Measurements from ENCODE around the gene PDE5A.
A peak's percentile ranks its signal among the peaks of the same experiment; 100 is the strongest.
"Not testable (repeated sequence)": the region's sequence is repeated elsewhere in the genome, so short reads cannot be mapped to it uniquely, and the experiment has no call there.

PDE5A gene

GRCh38 chr4:119517361-119518229, 111.0 kb downstream of the PDE5A start:
- DNase-seq, result no peak

GRCh38 chr4:119512398-119512797, 116.2 kb downstream of the PDE5A start:
- DNase-seq, result no peak

GRCh38 chr4:119510395-119511149, 118.0 kb downstream of the PDE5A start:
- no peak for DNase-seq

GRCh38 chr4:119508281-119508680, 120.3 kb downstream of the PDE5A start:
- no peak for DNase-seq

- DNase-seq, result no peak
Observed at GRCh38 chr4:119506806-119507205, 121.8 kb downstream of the PDE5A start.

GRCh38 chr4:119504616-119505015, 124.0 kb downstream of the PDE5A start:
- DNase-seq, result no peak

GRCh38 chr4:119501740-119502139, 126.9 kb downstream of the PDE5A start:
- no peak for DNase-seq

GRCh38 chr4:119498527-119498926, 130.1 kb downstream of the PDE5A start:
- DNase-seq, result no peak

- peak; percentile 16 to 25 for DNase-seq
Observed at GRCh38 chr4:119493886-119494285, 134.7 kb downstream of the PDE5A start.

GRCh38 chr4:119493419-119493818, 135.2 kb downstream of the PDE5A start:
- no peak for DNase-seq

GRCh38 chr4:119490335-119490734, 138.3 kb downstream of the PDE5A start:
- DNase-seq, result no peak

GRCh38 chr4:119489305-119489704, 139.3 kb downstream of the PDE5A start:
- no peak for DNase-seq

GRCh38 chr4:119480331-119480730, 148.3 kb downstream of the PDE5A start:
- DNase-seq, result no peak

- DNase-seq, result no peak
Observed at GRCh38 chr4:119479835-119480234, 148.8 kb downstream of the PDE5A start.

- DNase-seq, result no peak
Observed at GRCh38 chr4:119479180-119479808, 149.3 kb downstream of the PDE5A start.

- no peak for DNase-seq
Observed at GRCh38 chr4:119478446-119479179, 150.0 kb downstream of the PDE5A start.

- DNase-seq, result no peak
Observed at GRCh38 chr4:119477412-119478053, 151.1 kb downstream of the PDE5A start.

GRCh38 chr4:119471259-119471658, 157.3 kb downstream of the PDE5A start:
- DNase-seq, result no peak

GRCh38 chr4:119470737-119471063, 157.9 kb downstream of the PDE5A start:
- DNase-seq, result not testable (repeated sequence)

GRCh38 chr4:119470021-119470736, 158.4 kb downstream of the PDE5A start:
- not testable (repeated sequence) for DNase-seq

GRCh38 chr4:119469039-119469438, 159.6 kb downstream of the PDE5A start:
- not testable (repeated sequence) for DNase-seq

- DNase-seq, result not testable (repeated sequence)
Observed at GRCh38 chr4:119462733-119463132, 165.9 kb downstream of the PDE5A start.

All from NCI-H446 (cell line).